GM19438 (cell line): ENCODE results near the gene PRDM11.

Experiments
- ATAC-seq: cut with Tn5 transposase; IDR thresholded peaks from one replicate; pipeline ENCODE4 v1.9.1; 2021; ENCODE audit warnings: low read depth; ENCODE audit not compliant: unreplicated experiment

PRDM11 gene

DNA sequence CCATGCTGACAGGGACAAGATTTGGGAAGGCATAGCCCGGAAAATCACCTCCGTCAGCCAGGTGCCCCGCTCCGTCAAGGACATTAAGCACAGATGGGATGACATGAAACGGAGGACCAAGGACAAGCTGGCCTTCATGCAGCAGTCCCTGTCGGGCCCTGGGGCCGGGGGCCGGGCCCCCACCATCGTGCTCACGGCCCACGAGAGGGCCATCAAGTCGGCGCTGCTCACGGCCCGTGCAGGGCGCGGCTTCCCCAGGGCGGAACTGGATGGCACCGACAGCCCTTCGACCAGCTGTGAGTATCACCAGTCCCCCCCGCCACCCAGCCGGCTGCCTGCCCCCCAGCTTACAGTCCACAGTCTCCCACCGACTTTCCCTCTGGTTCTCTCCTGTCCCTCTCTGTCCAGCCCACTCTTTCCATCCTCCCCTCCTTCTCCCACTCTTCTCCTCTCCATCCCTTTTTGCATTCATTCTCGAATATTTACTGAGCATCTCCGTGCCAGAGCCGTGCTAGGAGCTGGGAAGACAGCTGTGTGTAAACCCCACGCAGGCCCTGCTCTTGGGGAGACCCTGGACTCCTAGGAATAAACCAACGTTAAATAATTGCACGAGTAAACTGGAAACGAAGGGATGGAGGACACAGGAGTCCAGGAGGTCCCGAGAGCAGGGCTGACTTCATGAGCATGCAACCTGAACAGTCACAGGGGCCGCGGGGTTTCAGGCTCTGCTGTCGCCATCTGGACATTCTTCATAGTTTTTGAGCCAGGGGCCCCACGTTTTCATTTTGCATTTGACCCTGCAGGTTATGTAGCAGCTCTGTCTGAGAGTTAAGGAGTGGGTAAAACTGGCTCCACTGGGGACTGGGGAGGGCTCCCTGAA lies 62.8 kb downstream of the PRDM11 start:
- ATAC-seq: no peak

DNA sequence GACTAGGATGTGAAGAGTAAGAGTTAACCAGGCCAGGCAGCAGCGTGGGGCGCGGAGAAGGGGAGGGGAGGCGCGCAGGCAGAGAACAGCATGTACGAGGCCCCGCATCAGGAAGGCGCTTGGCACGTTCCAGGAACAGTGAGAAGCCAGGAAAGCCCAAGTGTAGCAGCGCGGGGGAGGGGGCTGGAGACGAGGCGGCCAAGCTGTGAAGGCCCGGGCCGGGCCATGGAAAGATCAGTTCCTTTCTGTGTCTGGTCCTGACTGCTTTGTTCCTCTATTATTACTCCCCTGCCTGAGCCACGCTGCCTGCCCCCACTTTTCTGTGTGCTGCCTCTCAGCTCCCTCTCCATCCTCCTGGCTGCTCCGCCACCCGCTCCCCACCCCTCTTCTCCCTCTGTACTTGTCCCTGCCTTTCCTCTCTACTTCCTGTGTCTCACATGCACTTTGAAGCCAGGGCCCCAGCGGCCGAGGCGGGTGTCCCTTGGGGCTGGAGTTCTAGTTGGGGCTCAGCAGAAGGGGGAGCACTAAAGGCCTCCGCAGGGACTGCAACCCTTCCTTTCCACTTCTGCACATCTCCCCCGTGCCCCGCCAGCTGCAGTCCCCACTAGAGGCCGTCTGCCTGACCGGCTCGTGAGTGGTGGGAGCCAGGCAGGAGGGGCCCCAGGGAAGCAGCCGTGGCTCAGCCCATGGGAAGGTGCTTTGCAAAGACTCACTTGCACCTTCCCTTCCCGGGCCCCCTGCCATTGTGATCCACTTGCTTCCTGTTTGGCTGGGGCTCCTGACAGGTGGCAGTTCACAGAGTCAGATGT lies 63.7 kb downstream of the PRDM11 start:
- ATAC-seq: peak; percentile 71

DNA sequence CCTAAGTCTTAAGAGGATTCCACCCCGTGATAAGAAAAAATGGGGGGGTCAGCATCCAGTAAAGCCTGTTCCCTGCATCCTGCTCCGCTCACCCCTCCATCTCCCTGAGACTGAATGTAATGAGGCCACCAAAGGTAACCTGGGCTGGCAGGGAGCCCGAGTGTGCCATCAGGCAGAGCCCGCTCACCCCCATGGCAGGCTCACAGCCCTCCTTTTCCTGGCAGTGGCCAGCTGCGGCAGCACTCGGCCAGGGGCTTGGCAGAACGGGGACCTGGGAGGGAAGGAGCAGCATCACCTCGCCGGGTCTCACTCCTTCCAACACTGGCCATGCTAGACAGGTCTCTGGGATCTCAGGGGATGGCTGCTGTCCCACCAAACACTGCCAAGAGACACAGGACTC lies 64.4 kb downstream of the PRDM11 start:
- ATAC-seq: no peak

DNA sequence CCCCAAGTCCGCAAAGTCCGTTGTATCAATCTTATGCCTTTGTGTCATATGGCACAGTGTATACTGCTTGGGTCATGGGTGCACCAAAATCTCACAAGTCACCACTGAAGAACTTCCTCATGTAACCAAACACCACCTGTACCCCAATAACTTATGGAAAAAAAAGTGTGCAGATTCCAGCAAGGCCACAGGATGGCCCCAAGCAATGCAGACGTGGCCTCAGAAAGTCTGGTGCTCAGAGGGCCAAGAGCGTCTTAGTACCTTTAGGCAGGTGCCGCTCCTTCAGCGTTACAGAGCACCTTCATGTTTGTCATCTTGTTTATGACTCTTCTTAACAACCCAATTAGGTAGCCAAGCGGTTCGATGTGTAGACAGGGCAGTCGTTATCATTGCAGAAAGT lies 65.3 kb downstream of the PRDM11 start:
- no peak for ATAC-seq

DNA sequence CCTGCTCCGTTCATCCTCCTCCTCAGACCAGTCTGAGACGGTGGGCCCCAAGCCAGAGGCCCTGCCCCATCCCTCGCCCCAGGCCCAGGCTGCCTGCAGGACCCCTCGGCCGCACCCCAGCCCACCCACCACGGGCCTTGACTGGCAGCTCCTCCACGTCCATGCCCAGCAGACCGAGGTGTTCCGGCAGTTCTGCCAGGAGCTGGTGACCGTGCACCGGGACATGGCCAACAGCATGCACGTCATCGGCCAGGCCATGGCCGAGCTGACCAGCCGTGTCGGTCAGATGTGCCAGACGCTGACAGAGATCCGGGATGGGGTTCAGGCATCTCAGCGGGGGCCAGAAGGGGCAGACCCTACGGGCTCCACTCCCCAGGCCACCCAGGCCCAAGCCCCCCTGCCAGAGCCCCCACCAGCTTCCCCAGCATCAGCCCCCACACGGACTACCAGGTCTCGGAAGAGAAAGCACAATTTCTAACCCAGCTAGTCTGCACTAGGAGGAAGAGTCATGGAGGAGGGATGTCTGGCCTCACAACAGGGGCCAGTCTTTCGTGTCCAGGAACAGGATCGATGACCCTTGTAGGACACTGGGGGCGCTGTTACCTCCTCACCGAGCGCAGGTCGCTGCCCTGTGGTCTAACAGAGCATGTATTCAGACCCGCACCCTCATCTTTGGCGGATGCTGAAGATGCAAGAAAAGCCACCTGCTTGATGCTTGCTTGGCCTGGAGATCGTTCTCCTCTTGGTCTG lies 66.3 kb downstream of the PRDM11 start:
- ATAC-seq: no peak

DNA sequence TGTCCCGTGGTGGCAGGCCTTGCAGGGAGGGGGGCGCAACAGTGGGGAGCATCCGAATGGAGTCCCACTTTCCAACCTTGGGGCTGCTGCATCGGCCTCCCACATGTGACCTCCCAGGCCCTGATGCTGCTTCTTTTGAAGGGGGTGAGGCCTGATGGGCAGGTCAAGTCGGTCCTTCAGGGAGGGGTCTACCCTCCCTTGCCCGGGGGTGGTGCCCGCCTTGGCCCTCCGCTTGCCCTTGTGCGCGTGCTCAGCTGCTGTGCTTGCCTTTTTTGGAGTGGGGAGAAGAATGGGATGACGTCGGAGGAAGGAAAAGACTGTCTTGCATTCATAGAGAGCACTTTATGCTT lies 66.9 kb downstream of the PRDM11 start:
- ATAC-seq: no peak

DNA sequence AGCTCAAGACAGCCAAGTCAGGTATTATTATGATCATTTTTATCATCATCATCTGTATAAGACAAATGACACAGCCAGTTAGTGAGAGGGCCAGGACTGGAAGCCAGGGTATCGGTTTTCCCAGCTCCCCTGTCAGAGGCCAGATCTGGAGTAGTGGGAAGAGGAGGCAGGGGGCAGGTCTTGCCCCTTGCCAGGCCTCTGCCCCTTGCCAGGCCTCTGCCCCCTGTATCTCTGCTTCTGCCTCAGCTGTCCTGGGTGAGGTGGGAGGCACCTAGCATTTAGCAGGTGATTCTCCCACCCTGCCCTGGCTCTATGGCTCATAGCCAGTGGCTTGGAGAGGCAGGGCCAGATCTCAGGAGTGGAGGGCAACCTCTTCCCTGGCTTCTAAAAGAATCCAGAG lies 67.3 kb downstream of the PRDM11 start:
- ATAC-seq: no peak

DNA sequence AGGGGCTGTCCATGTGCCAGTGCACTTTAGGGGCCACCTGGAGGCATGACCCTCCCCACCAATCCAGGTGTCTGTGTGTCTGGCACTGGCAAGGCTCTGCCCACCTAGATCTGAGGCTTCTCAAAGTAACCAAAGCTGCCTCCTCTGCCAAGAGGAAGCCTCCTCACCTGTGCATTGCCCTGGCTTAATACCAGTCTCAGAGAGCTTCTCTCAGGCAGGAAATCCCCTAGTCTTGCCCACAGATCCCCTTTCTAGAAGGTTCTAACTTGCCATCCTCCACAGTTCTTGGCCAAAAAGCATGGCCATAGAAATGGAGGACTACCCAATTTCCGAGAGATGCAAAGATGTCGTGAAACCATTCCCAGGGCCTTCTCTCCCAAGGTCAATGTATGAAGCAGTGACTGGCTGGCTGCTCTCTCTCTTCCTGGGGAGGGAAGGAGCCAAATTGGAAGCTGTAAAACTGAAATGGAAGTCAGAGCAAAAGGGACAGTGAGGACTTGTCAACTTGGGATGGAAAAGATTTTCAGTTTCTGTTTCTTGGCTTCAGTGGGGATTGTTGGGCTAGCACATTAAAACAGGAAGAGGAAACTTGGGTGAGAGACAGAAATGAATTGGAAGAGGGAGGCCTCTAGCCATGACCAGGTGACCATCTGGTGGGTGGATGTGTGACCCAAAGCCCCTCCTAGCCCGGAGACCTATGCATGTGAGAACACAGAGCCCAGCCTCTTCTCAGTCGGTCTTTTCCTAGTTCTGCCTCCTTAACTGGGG lies 68.8 kb downstream of the PRDM11 start:
- no peak for ATAC-seq

DNA sequence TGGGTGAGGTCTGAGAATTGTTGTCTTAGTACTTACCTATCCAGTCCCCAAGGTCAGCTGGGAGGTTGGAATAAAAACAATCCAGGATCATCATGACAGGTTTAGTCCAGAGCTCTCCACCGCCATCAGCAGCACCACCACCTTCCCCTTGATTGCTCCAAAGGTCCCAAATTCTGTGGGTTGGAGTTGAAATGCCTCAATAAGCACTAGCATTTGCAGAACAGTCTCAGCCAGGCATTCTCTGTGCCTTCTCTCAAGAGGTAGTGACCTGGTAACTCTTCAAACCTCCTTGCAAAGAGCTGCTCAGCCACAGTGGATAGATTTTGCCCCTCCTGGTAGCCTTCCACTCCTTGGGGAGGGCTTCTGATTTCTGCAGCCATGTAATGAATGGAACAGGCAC lies 69.6 kb downstream of the PRDM11 start:
- ATAC-seq: no peak

DNA sequence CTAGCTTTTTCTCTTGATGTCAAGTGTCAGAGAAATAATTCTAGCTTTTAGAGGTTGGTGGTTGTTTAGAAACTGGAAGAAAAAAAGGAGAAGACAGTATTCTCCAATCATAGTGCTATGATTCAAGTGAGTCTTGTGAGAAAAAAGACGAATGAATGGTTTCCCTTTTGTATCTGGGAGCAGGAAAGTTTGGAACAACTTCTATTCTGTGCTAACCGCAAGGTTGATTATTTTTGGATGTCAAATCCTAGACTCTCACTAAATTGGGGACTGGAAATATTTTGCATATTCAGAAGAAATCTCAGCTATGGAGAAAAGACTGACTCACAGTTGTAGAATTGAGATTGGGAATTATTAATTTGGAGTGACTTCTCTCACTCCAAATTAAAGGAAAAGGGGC lies 70.5 kb downstream of the PRDM11 start:
- ATAC-seq: no peak

DNA sequence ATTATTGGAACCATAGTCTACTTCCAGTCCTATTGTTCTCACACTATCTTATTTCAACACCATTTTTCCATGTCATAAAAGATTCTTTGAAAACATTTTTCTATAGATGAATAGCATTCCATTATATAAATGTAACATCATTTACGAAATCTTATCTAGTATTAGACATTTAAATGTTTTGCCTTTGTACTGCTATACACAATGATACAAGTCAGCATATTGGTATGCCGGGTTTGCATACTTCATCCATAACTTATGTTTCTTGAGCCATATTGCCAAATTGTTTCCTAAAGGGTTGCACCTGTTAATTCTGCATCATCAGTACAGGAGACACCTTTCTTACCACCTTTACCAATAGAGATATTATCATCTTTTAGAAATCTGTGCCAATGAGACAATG lies 71.6 kb downstream of the PRDM11 start:
- ATAC-seq: no peak

DNA sequence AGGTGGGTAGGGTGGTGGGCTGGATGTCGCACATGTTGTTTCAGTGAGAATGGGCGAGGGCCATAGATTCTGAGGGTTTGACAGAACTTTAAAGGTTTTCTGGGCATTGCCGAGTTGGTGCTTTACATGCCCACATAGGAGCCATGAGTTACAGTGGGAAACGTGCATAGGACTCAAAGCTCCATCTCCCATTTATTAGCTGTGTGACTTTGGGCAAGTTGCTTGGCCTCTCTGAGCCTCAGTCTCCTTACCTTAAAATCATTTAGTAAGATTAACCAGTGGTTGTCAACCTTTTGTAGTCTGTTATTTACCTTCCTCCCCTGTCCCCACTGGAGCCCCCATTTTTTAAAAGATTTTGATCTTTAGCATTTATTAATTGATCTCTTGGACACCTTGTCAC lies 72.3 kb downstream of the PRDM11 start:
- no peak for ATAC-seq

DNA sequence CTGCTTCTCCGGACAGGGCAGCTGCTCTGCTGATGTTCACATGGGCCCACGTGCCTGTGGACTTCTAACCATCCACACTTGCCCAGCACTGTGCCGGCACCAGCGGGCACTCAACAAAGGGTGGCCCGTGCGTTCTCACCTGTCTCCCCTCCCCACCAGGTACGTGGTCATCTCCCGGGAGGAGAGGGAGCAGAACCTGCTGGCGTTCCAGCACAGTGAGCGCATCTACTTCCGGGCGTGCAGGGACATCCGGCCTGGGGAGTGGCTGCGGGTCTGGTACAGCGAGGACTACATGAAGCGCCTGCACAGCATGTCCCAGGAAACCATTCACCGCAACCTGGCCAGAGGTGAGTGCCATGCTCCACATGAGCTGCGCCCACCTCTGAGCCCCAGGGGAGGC lies 73.0 kb downstream of the PRDM11 start:
- ATAC-seq: no peak

DNA sequence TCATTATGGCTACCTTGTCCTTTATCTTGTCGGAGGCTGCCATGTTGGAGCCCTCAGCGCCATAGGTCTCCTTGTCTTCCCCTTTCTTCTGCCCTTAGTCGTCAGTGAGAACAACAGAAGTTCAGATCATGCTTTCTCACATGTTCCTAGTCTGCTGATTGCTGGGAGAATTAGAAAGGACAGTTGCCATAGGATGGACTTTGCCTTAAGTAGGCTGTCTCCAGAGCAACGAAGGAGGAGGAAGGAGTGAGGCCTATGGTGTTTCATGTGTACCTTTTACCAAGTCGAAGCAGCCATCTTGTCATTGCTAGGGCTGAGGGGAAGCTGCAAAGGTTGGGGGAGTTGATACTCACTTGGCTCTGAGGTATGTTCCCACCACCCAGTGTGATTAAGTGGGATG lies 77.1 kb downstream of the PRDM11 start:
- ATAC-seq: no peak

DNA sequence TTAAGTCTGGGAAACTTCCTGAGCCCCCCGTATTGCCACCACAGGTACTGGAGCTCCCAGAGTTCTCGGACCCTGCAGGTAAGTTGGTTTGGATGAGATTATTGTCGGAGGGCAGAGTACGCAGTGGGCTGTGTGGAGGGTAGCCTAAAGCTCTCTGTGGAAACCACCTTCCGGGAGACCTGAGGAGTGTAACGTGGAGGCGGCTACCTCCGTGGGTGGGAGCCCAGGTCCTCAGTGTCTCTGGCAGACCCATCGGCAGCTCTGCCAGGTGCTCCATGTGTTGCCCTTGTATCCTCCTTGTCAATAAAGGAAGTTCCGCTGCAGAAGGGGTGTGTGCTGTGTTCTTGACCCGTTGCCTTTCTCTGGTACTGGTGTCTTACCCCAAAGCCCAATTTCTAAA lies 78.3 kb downstream of the PRDM11 start:
- no peak for ATAC-seq

DNA sequence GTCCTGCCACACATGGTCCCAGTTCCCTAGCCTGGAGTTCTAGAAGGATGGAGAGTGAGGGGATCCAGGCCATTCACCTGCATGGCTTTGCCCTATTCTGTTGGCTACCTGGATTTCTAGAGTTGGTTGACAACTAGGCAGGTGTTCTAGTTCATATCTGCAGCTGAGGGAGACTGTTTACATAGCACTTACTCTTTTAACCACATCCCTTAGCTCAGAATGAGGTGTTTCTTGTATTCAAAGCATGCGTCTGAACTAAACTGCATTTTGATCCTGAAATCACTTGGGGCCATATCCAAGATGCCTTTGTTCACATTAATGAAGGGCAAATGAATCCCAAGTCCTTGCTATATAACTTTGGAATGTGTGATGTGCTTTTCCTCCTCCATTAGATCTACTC lies 78.8 kb downstream of the PRDM11 start:
- ATAC-seq: no peak

DNA sequence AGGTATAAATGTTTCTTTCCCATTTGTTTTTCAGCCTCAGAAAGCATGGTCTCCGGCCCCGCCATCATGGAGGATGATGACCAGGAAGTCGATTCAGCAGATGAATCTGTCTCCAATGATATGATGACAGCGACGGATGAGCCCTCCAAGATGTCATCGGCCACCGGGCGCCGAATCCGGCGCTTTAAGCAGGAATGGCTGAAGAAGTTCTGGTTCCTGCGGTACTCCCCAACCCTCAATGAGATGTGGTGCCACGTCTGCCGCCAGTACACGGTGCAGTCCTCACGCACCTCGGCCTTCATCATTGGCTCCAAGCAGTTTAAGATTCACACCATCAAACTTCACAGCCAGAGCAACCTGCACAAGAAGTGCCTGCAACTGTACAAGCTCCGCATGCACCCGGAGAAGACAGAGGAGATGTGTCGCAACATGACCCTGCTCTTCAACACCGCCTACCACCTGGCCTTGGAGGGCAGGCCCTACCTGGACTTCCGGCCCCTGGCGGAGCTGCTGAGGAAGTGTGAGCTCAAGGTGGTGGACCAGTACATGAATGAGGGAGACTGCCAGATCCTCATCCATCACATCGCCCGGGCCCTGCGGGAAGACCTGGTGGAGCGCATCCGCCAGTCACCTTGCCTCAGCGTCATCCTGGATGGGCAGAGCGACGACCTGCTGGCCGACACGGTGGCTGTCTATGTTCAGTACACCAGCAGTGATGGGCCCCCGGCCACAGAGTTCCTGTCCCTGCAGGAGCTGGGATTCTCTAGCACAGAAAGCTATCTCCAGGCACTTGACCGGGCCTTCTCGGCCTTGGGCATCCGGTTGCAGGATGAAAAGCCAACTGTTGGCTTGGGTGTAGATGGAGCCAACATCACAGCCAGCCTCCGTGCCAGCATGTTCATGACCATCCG lies 79.8 kb downstream of the PRDM11 start:
- ATAC-seq: no peak

DNA sequence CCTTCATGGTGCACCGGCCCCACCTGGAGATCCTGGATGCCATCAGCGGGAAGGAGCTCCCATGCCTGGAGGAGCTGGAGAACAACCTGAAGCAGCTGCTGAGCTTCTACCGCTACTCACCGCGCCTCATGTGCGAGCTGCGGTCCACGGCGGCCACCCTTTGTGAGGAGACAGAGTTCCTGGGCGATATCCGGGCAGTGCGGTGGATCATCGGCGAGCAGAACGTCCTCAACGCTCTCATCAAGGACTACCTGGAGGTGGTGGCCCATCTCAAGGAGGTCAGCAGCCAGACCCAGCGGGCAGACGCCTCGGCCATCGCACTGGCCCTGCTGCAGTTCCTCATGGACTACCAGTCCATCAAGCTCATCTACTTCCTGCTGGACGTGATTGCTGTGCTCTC lies 80.5 kb downstream of the PRDM11 start:
- no peak for ATAC-seq

DNA sequence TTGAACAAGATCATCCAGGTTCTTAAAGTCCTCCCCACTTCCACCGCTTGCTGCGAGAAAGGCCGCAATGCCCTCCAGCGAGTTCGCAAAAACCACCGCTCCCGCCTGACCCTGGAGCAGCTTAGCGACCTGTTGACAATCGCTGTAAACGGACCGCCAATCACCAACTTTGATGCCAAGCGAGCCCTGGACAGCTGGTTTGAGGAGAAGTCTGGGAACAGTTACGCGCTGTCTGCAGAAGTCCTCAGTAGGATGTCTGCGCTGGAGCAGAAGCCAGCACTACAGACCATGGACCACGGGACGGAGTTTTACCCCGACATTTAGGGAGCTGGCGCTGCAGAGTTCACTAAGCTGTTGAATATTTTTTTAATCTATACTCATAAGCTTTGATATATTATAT lies 81.4 kb downstream of the PRDM11 start:
- ATAC-seq: no peak
